Activated CD4-positive, alpha-beta T cell treated with anti-CD3 and anti-CD28 coated beads for 36 hours (primary cell): Measurements from ENCODE around the gene LTN1. TPM values are rescaled to one million over a fixed set of nuclear protein-coding genes. Genes with fewer than 3 reads are reported as not detected.

Experiments used
- ATAC-seq: fragments of 200-7000 bp; cut with Tn5 transposase; one replicate; pipeline ENCODE4 v1.10.0; 2021; ENCODE audit warnings: mild to moderate bottlenecking, moderate library complexity
- CTCF ChIA-PET: fragments of 350-600 bp; sonication (Branson Sonifier 250); formaldehyde crosslinking; loops from one replicate; lab custom pipeline; 2021; ENCODE audit warnings: antibody characterized with exemption; lab: Charles Lee
- POLR2A ChIA-PET: fragments of 350-600 bp; sonication (Branson Sonifier 250); formaldehyde crosslinking; loops from one replicate; lab custom pipeline; 2021; ENCODE audit warnings: antibody characterized with exemption, inconsistent platforms; lab: Charles Lee
- DNase-seq: peaks from one replicate; pipeline ENCODE4 v3.0.0-alpha.2; 2020
- H3K27ac Mint-ChIP-seq: one replicate; pipeline ENCODE4 v1.8.0; 2021; ENCODE audit warnings: mixed read lengths
- H3K27me3 Mint-ChIP-seq: one replicate; pipeline ENCODE4 v1.8.0; 2021; ENCODE audit warnings: mixed read lengths
- H3K36me3 Mint-ChIP-seq: one replicate; pipeline ENCODE4 v1.8.0; 2021; ENCODE audit warnings: low read depth, mixed read lengths
- H3K4me1 Mint-ChIP-seq: one replicate; pipeline ENCODE4 v1.8.0; 2021; ENCODE audit warnings: mixed read lengths
- H3K4me3 Mint-ChIP-seq: one replicate; pipeline ENCODE4 v1.8.0; 2021; ENCODE audit warnings: mild to moderate bottlenecking, moderate library complexity, mixed read lengths
- H3K9me3 Mint-ChIP-seq: one replicate; pipeline ENCODE4 v1.8.0; 2021; ENCODE audit warnings: low read depth, mixed read lengths
- intact Hi-C, 2 experiments: fragments of 100-400 bp; cut with DNase I in 1 of 2; cut with micrococcal nuclease in 1 of 2; formaldehyde crosslinking; loops; one replicate each; pipeline versions ENCODE4 v1.14.2 to v1.15.1; 2022 to 2024; cut with DNase I, micrococcal nuclease
- total RNA-seq, 2 experiments: library from RNA; stranded (reverse); gene quantifications; one replicate each; pipeline ENCODE4 v1.2.3, GENCODE V29; 2021

The LTN1 gene
- total RNA-seq, 2 experiments from 2014 or later, result 26.6 to 29.4 TPM

GRCh38 chr21:28961927-28962326 lies 30.8 kb downstream of the LTN1 start:
- Mint-ChIP-seq H3K4me1 (peaks cover 2% of the 10 kb centered on the region), H3K27ac (no peak overlapping the region), H3K4me3 (no peak overlapping the region), H3K27me3 (no peaks in the 10 kb centered on the region), H3K36me3 (peaks cover 58% of the 10 kb centered on the region), H3K9me3 (no peaks in the 10 kb centered on the region)
- ChIA-PET POLR2A (interaction anchor here (0.6 kb wide), 1 partner anchor 69 kb away, joined by 3 read pairs; no protein-coding TSS in a partner anchor), CTCF (interaction anchor here (0.5 to 0.6 kb wide), 3 partner anchors 14 to 1296 kb away, joined by 3 read pairs; no protein-coding TSS in a partner anchor)
- no peak for ATAC-seq
- DNase-seq, result no peak
- intact Hi-C loops, result no loop called here

GRCh38 chr21:28960245-28960644 lies 32.4 kb downstream of the LTN1 start:
- H3K27ac Mint-ChIP-seq, result no peak overlapping the region

GRCh38 chr21:28959367-28960099 lies 33.1 kb downstream of the LTN1 start:
- no peaks in the 10 kb centered on the region for H3K9me3 Mint-ChIP-seq
- intact Hi-C loops, result no loop called here
- H3K4me3 Mint-ChIP-seq, result no peak overlapping the region
- H3K27me3 Mint-ChIP-seq, result no peaks in the 10 kb centered on the region
- ChIA-PET POLR2A (interaction anchor here (0.5 to 0.6 kb wide), 2 partner anchors 16 to 104 kb away, joined by 3 to 4 read pairs; no protein-coding TSS in a partner anchor), CTCF (interaction anchor here (0.6 to 1.9 kb wide), 3 partner anchors 11 to 1658 kb away, joined by 3 to 4 read pairs (median 4); no protein-coding TSS in a partner anchor)
- no peak for ATAC-seq
- H3K4me1 Mint-ChIP-seq, result peaks cover 2% of the 10 kb centered on the region
- peaks cover 60% of the 10 kb centered on the region for H3K36me3 Mint-ChIP-seq
- no peak overlapping the region for H3K27ac Mint-ChIP-seq
- no peak for DNase-seq

More at GRCh38 chr21:28960245-28960644, 32.4 kb downstream of the LTN1 start:
- ChIA-PET POLR2A (interaction anchor here (0.5 kb wide), 1 partner anchor 15 kb away, joined by 4 read pairs; no protein-coding TSS in a partner anchor), CTCF (interaction anchor here (0.7 to 1.9 kb wide), 2 partner anchors 10 to 100 kb away, joined by 3 to 4 read pairs; no protein-coding TSS in a partner anchor)
- no peak for DNase-seq
- H3K4me3 Mint-ChIP-seq, result no peak overlapping the region
- H3K4me1 Mint-ChIP-seq, result peaks cover 2% of the 10 kb centered on the region
- intact Hi-C loops, result no loop called here
- no peaks in the 10 kb centered on the region for H3K9me3 Mint-ChIP-seq
- peaks cover 57% of the 10 kb centered on the region for H3K36me3 Mint-ChIP-seq
- ATAC-seq, result no peak
- no peaks in the 10 kb centered on the region for H3K27me3 Mint-ChIP-seq

- Mint-ChIP-seq H3K36me3 (peaks cover 55% of the 10 kb centered on the region), H3K4me1 (peaks cover 10% of the 10 kb centered on the region), H3K27ac (no peak overlapping the region), H3K9me3 (no peaks in the 10 kb centered on the region), H3K4me3 (no peak overlapping the region), H3K27me3 (no peaks in the 10 kb centered on the region)
- ATAC-seq (no peak), DNase-seq (no peak)
- intact Hi-C loops, result no loop called here
- CTCF ChIA-PET, result interaction anchor here (1.0 kb wide), 1 partner anchor 21 kb away, joined by 5 read pairs; no protein-coding TSS in a partner anchor
- POLR2A ChIA-PET, result no interaction called here
Measured at GRCh38 chr21:28953247-28953646, 39.4 kb downstream of the LTN1 start.

GRCh38 chr21:28952686-28953085 lies 40.0 kb downstream of the LTN1 start:
- no peaks in the 10 kb centered on the region for H3K9me3 Mint-ChIP-seq
- peaks cover 10% of the 10 kb centered on the region for H3K4me1 Mint-ChIP-seq
- no peak overlapping the region for H3K4me3 Mint-ChIP-seq
- POLR2A ChIA-PET, result no interaction called here
- CTCF ChIA-PET, result no interaction called here
- H3K27me3 Mint-ChIP-seq, result no peaks in the 10 kb centered on the region
- no peak overlapping the region for H3K27ac Mint-ChIP-seq
- intact Hi-C loops, result no loop called here
- DNase-seq (no peak), ATAC-seq (no peak)
- peaks cover 50% of the 10 kb centered on the region for H3K36me3 Mint-ChIP-seq

GRCh38 chr21:28949318-28949717 lies 43.4 kb downstream of the LTN1 start:
- CTCF ChIA-PET, result interaction anchor here (1.2 kb wide), 1 partner anchor 10 kb away, joined by 3 read pairs; no protein-coding TSS in a partner anchor
- no peaks in the 10 kb centered on the region for H3K27me3 Mint-ChIP-seq

GRCh38 chr21:28944296-28944695 lies 48.4 kb downstream of the LTN1 start:
- no peak overlapping the region for H3K27ac Mint-ChIP-seq
- no peaks in the 10 kb centered on the region for H3K9me3 Mint-ChIP-seq
- DNase-seq (no peak), ATAC-seq (no peak)
- CTCF ChIA-PET, result interaction anchor here (1.1 kb wide), 1 partner anchor 198 kb away, joined by 6 read pairs; no protein-coding TSS in a partner anchor
- H3K27me3 Mint-ChIP-seq, result no peaks in the 10 kb centered on the region
- peaks cover 28% of the 10 kb centered on the region for H3K36me3 Mint-ChIP-seq
- peaks cover 1% of the 10 kb centered on the region for H3K4me1 Mint-ChIP-seq
- POLR2A ChIA-PET, result no interaction called here
- H3K4me3 Mint-ChIP-seq, result no peak overlapping the region
- intact Hi-C loops, result loop anchor here in 1 of 2 experiments (10.0 kb wide), 1 partner anchor 429 kb away; no protein-coding TSS in a partner anchor

More at GRCh38 chr21:28949318-28949717, 43.4 kb downstream of the LTN1 start:
- H3K4me1 Mint-ChIP-seq, result peaks cover 10% of the 10 kb centered on the region
- DNase-seq (peak; percentile 19), ATAC-seq (peak; percentile 55)
- no peak overlapping the region for H3K4me3 Mint-ChIP-seq
- peak overlapping the region; percentile 58 for H3K27ac Mint-ChIP-seq
- peaks cover 37% of the 10 kb centered on the region for H3K36me3 Mint-ChIP-seq
- intact Hi-C loops, result loop anchor here in 1 of 2 experiments (10.0 kb wide), 1 partner anchor 435 kb away; no protein-coding TSS in a partner anchor
- H3K9me3 Mint-ChIP-seq, result no peaks in the 10 kb centered on the region
- POLR2A ChIA-PET, result no interaction called here

- ChIA-PET CTCF (interaction anchor here (1.1 kb wide), 1 partner anchor 198 kb away, joined by 6 read pairs; no protein-coding TSS in a partner anchor), POLR2A (no interaction called here)
- Mint-ChIP-seq H3K27me3 (no peaks in the 10 kb centered on the region), H3K9me3 (no peaks in the 10 kb centered on the region), H3K4me3 (no peak overlapping the region), H3K4me1 (no peaks in the 10 kb centered on the region), H3K36me3 (peaks cover 27% of the 10 kb centered on the region), H3K27ac (no peak overlapping the region)
- ATAC-seq (no peak), DNase-seq (no peak)
- intact Hi-C loops, result loop anchor here in 1 of 2 experiments (10.0 kb wide), 1 partner anchor 429 kb away; no protein-coding TSS in a partner anchor
Measured at GRCh38 chr21:28943631-28944030, 49.0 kb downstream of the LTN1 start.

- H3K27me3 Mint-ChIP-seq, result no peaks in the 10 kb centered on the region
- intact Hi-C loops, result no loop called here
- POLR2A ChIA-PET, result interaction anchor here (0.6 kb wide), 1 partner anchor 201 kb away, joined by 3 read pairs; no protein-coding TSS in a partner anchor
- DNase-seq (no peak), ATAC-seq (no peak)
- H3K9me3 Mint-ChIP-seq, result no peaks in the 10 kb centered on the region
- no peaks in the 10 kb centered on the region for H3K4me1 Mint-ChIP-seq
- no peak overlapping the region for H3K4me3 Mint-ChIP-seq
- CTCF ChIA-PET, result interaction anchor here (0.9 to 1.1 kb wide), 2 partner anchors 55 to 194 kb away, joined by 3 to 6 read pairs; no protein-coding TSS in a partner anchor
- H3K27ac Mint-ChIP-seq, result no peak overlapping the region
- H3K36me3 Mint-ChIP-seq, result peaks cover 43% of the 10 kb centered on the region
Measured at GRCh38 chr21:28938726-28939125, 54.0 kb downstream of the LTN1 start.

- intact Hi-C loops, result no loop called here
- Mint-ChIP-seq H3K4me1 (no peaks in the 10 kb centered on the region), H3K36me3 (peaks cover 44% of the 10 kb centered on the region), H3K27ac (no peak overlapping the region), H3K9me3 (no peaks in the 10 kb centered on the region), H3K27me3 (no peaks in the 10 kb centered on the region), H3K4me3 (no peak overlapping the region)
- POLR2A ChIA-PET, result no interaction called here
- CTCF ChIA-PET, result interaction anchor here (1.1 kb wide), 1 partner anchor 193 kb away, joined by 6 read pairs; no protein-coding TSS in a partner anchor
- DNase-seq (no peak), ATAC-seq (no peak)
Measured at GRCh38 chr21:28937737-28938136, 54.9 kb downstream of the LTN1 start.

GRCh38 chr21:28936721-28937120 lies 56.0 kb downstream of the LTN1 start:
- H3K4me1 Mint-ChIP-seq, result no peaks in the 10 kb centered on the region
- H3K36me3 Mint-ChIP-seq, result peaks cover 40% of the 10 kb centered on the region
- CTCF ChIA-PET, result interaction anchor here (1.1 kb wide), 1 partner anchor 191 kb away, joined by 4 read pairs; no protein-coding TSS in a partner anchor
- intact Hi-C loops, result no loop called here
- H3K4me3 Mint-ChIP-seq, result no peak overlapping the region
- DNase-seq, result no peak
- H3K27ac Mint-ChIP-seq, result no peak overlapping the region
- POLR2A ChIA-PET, result no interaction called here
- H3K9me3 Mint-ChIP-seq, result no peaks in the 10 kb centered on the region
- no peak for ATAC-seq
- no peaks in the 10 kb centered on the region for H3K27me3 Mint-ChIP-seq
